MCF 10A (cell line): ENCODE measurements around the gene CDCA4. TPM values are rescaled to one million over a fixed set of nuclear protein-coding genes. Genes with fewer than 3 reads are reported as not detected.

ENCODE experiments used
- Bru-seq: library from RNA; stranded (reverse); fragments of 400-500 nt; gene quantifications from one replicate; lab custom pipeline; 2021; lab: Mats Ljungman, UMichigan
- BruChase-seq, 2 experiments: library from RNA; stranded (reverse); fragments of 400-500 nt; gene quantifications; one replicate each; lab custom pipeline; 2021; lab: Mats Ljungman, UMichigan
- BruUV-seq: library from RNA; stranded (reverse); fragments of 400-500 nt; replicated peaks from 2 replicates; lab custom pipeline; 2021; lab: Mats Ljungman, UMichigan
- CTCF ChIA-PET: fragments of 300-600 bp; sonication (Branson Sonifier 250); formaldehyde crosslinking; extraction: SDS; loops from one replicate; lab custom pipeline; 2021; ENCODE audit warnings: antibody characterized with exemption, inconsistent platforms; lab: Yijun Ruan, JAX
- POLR2A ChIA-PET: fragments of 300-600, 350-650 bp; sonication (Branson Sonifier 250); formaldehyde crosslinking; extraction: SDS; loops from one replicate; lab custom pipeline; 2020; ENCODE audit warnings: antibody characterized with exemption, inconsistent platforms; lab: Yijun Ruan, JAX
- DNase-seq: peaks from one replicate; pipeline ENCODE4 v3.0.0-alpha.2; 2018; ENCODE audit not compliant: unreplicated experiment
- H3K27ac Mint-ChIP-seq: one replicate; pipeline ENCODE4 v1.8.0; 2022; ENCODE audit warnings: mild to moderate bottlenecking, low read depth, mixed read lengths; ENCODE audit not compliant: unreplicated experiment
- H3K27me3 Mint-ChIP-seq: one replicate; pipeline ENCODE4 v1.8.0; 2022; ENCODE audit warnings: mixed read lengths; ENCODE audit not compliant: insufficient read depth, unreplicated experiment
- H3K36me3 Mint-ChIP-seq: one replicate; pipeline ENCODE4 v1.8.0; 2022; ENCODE audit warnings: mild to moderate bottlenecking, moderate library complexity, mixed read lengths; ENCODE audit not compliant: insufficient read depth, unreplicated experiment
- H3K4me1 Mint-ChIP-seq: one replicate; pipeline ENCODE4 v1.8.0; 2022; ENCODE audit warnings: mixed read lengths; ENCODE audit not compliant: insufficient read depth, unreplicated experiment
- H3K4me3 Mint-ChIP-seq: one replicate; pipeline ENCODE4 v1.8.0; 2022; ENCODE audit warnings: mild to moderate bottlenecking, moderate library complexity, mixed read lengths; ENCODE audit not compliant: unreplicated experiment
- H3K9me3 Mint-ChIP-seq: one replicate; pipeline ENCODE4 v1.8.0; 2022; ENCODE audit warnings: mixed read lengths; ENCODE audit not compliant: unreplicated experiment
- intact Hi-C: fragments of 100-400 bp; cut with micrococcal nuclease; formaldehyde crosslinking; loops from 2 replicates; pipeline ENCODE4 v1.14.1; 2022
- long read RNA-seq: library from polyadenylated mRNA; stranded (forward); transcript quantifications from one replicate; pipeline ENCODE4 v2.0.0, GENCODE V29; 2022
- total RNA-seq: library from RNA; stranded (reverse); gene quantifications from 2 replicates; pipeline ENCODE4 v1.2.3, GENCODE V29; 2022
- TF ChIP-seq, protein P1 (sequence below): fragments of 200-600 bp; IDR thresholded peaks from one replicate; pipeline ENCODE4 v1.8.0; 2022; ENCODE audit warnings: antibody characterized with exemption, mild to moderate bottlenecking; ENCODE audit not compliant: unreplicated experiment

Gene CDCA4
- 29.3 and 33.0 TPM in 2 replicates for total RNA-seq
- Bru-seq, nascent RNA = percentile 83 among the genes with signal in this experiment
- percentile 85 among the genes with signal in this experiment for BruChase-seq, experiment 1, labeled RNA remaining after a 6-hour chase
- BruChase-seq, experiment 2, labeled RNA remaining after a 2-hour chase = percentile 88 among the genes with signal in this experiment
- long read RNA-seq, transcript CDCA4-201 (2 exons, 2,513 nt) = major isoform, 64 of 99 reads
- long read RNA-seq, partial matches to known transcripts = 0 of 99 reads
- long read RNA-seq, other reads (novel, unspliced or antisense) = 34 of 99 reads

DNA sequence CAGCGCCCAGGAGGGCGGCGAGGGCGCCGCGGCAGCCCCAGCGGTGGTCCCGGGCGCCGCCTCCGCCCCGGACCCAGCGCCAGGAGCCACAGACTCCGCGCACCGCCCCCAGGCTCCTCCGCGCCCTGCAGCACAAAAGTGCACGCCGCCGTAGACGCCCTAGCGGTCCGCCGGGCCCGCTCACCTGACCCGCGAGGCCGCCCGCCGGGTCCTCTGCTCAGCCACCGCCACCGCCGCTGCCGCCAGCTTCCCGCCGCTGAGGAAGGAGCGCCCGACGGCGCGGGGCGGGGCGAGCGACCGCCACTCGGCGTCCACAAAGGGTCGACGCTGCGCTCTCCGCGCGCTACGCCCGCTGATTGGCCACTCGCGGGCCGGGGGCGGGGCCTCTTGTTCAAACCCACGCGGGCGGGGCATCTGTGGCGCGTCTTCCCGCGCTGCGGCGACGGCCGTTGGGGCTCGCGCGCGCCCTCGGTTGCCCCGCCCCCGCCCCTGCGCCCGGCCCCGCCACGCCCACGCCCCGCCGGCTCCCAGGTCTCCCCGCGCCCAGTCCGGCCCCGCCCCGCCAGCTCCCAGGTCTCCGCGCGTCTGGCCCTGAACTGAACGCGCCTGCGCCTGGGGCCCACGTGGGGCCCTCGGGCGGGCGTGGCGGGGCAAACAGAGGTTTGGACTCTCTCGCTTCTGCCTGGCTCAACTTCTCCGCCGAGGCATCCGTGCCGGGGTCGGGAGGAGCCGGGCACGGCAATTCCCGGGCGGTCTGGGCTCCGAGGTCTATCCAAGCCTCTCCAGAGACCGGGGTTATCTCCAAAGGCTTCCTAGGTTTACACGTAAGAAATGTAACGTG, at the start of gene CDCA4:
TSS of gene CDCA4 (minus strand) at position 269 of the 841 bp plus-strand sequence. CDS start 9,154 bp downstream, outside the sequence.
- DNase-seq = peak; percentile 96
- Mint-ChIP-seq H3K4me3 (peak within 1 kb of the TSS; percentile 94), H3K27me3 (no peaks in the 10 kb centered on the region), H3K9me3 (no peaks in the 10 kb centered on the region), H3K4me1 (peaks cover 43% of the 10 kb centered on the region), H3K27ac (peak within 1 kb of the TSS; percentile 94), H3K36me3 (peaks cover 22% of the 10 kb centered on the region)
- intact Hi-C loops = no loop called here
- ChIA-PET POLR2A (interaction anchor here (0.6 to 18.5 kb wide), 18 partner anchors 8 to 1482 kb away, joined by 3 to 636 read pairs (median 4); partner anchors contain the start of genes AHNAK2, BRF1, CEP170B and CLBA1), CTCF (interaction anchor here (0.7 to 10.3 kb wide), 2 partner anchors 24 to 47 kb away, joined by 3 to 96 read pairs; no protein-coding TSS in a partner anchor)
- BruUV-seq = no TSS peak
- TF ChIP-seq, protein P1, sequence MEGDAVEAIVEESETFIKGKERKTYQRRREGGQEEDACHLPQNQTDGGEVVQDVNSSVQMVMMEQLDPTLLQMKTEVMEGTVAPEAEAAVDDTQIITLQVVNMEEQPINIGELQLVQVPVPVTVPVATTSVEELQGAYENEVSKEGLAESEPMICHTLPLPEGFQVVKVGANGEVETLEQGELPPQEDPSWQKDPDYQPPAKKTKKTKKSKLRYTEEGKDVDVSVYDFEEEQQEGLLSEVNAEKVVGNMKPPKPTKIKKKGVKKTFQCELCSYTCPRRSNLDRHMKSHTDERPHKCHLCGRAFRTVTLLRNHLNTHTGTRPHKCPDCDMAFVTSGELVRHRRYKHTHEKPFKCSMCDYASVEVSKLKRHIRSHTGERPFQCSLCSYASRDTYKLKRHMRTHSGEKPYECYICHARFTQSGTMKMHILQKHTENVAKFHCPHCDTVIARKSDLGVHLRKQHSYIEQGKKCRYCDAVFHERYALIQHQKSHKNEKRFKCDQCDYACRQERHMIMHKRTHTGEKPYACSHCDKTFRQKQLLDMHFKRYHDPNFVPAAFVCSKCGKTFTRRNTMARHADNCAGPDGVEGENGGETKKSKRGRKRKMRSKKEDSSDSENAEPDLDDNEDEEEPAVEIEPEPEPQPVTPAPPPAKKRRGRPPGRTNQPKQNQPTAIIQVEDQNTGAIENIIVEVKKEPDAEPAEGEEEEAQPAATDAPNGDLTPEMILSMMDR = no peak

DNA sequence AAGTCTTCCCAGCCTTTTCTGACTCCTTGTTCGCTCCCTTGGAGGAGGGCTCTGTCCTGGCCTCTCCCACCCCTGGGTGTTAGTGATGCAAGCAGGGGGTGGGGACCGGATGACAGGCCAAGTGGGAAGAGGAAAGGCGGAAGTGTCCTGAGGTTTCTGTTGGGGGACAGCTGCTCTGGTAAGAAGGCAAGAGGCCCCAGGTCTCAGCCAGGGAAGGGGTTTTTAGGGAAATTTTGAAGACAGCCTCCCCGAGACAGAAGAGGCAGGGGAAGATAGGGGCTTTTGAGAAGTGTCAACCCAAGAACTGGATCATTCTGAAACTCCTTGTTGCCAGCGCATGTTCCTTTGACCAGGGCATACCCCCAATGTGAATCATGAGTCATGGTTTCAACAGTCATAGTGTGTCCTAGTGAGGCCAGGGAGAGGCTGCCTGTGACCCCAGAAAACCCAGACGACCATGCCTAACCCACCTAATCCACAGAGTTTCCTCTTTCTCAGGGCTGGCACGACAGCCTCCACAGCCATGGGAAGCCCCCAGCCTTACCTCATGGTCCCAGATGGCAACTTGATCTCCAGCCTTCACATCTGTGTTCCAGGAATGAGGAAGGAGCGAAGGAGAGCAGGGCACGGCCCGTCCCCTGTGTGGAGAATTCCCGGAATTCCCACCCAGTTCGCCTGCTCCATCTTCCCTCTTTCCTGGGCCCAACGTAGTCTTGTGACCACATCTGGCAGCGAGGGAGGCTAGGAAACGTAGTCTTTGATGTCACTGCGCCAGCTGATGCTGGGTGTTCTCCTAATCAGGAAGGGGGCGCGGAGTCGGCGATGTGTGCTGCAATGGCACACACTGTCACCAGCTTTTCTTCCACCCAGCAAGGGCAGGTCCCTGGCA, 49.2 kb upstream of the CDCA4 start:
- Mint-ChIP-seq H3K4me3 (no peak overlapping the region), H3K27me3 (peaks cover 20% of the 10 kb centered on the region), H3K36me3 (no peaks in the 10 kb centered on the region), H3K27ac (no peak overlapping the region), H3K4me1 (no peaks in the 10 kb centered on the region), H3K9me3 (no peaks in the 10 kb centered on the region)
- TF ChIP-seq, protein P1 = no peak
- ChIA-PET CTCF (interaction anchor here (1.5 kb wide), 1 partner anchor 22 kb away, joined by 3 read pairs; no protein-coding TSS in a partner anchor), POLR2A (interaction anchor here (0.9 kb wide), 1 partner anchor 10 kb away, joined by 3 read pairs; no protein-coding TSS in a partner anchor)
- DNase-seq = no peak
- intact Hi-C loops = no loop called here
- BruUV-seq = no TSS peak

DNA sequence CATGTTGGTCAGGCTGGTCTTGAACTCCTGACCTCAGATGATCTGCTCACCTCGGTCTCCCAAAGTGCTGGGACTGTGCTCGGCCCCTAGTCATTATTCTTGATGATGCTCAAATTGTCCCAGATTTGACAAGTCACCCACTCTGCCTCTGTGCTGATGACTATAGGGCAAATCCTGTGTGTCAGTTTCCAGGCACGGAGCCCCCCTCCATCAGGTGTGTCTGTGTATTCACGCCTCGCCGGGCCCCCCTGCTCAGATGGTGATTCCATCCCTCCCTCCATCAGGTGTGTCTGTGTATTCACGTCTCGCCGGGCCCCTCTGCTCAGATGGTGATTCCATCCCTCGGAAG, 48.6 kb upstream of the CDCA4 start:
- intact Hi-C loops = no loop called here
- no peaks in the 10 kb centered on the region for H3K9me3 Mint-ChIP-seq
- ChIA-PET POLR2A (no interaction called here), CTCF (no interaction called here)
- TF ChIP-seq, protein P1 = no peak
- no TSS peak for BruUV-seq
- H3K27ac Mint-ChIP-seq = no peak overlapping the region
- peaks cover 20% of the 10 kb centered on the region for H3K27me3 Mint-ChIP-seq
- DNase-seq = no peak
- no peaks in the 10 kb centered on the region for H3K36me3 Mint-ChIP-seq
- no peak overlapping the region for H3K4me3 Mint-ChIP-seq
- no peaks in the 10 kb centered on the region for H3K4me1 Mint-ChIP-seq
